Measurements from ENCODE around the gene USP24. TPM values are rescaled to one million over a fixed set of nuclear protein-coding genes. Genes with fewer than 3 reads are reported as not detected.

The USP24 gene
- total RNA-seq, 1 experiment from 2014 or later, result 38.5 TPM

DNA sequence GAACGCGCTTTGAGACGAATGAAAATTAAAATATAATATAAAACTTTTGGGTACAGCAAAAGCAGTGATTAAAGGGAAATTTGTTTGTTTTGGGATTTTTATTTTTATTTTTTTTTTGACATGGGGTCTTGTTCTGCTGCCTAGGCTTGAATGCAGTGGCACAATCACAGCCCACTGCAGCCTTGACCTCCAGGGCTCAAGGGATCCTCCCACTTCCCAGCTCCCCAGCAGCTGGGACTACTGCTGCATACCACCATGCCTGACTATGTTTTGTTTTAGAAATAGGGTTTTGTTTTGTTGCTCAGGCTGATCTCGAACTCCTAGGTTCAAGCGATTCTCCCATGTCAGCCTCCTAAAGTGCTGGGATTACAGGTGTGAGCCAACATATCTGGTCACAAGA lies 30.3 kb downstream of the USP24 start:
- no peak for DNase-seq
- TF ChIP-seq EZH2phosphoT487 (IDR thresholded peaks at IDR 0.05; ENCODE audit: borderline replicate concordance, low read length) (no peak), EZH2 (IDR thresholded peaks at IDR 0.05; ENCODE audit: low read length, unreplicated experiment) (no peak)
- TF ChIP-seq, protein P1, sequence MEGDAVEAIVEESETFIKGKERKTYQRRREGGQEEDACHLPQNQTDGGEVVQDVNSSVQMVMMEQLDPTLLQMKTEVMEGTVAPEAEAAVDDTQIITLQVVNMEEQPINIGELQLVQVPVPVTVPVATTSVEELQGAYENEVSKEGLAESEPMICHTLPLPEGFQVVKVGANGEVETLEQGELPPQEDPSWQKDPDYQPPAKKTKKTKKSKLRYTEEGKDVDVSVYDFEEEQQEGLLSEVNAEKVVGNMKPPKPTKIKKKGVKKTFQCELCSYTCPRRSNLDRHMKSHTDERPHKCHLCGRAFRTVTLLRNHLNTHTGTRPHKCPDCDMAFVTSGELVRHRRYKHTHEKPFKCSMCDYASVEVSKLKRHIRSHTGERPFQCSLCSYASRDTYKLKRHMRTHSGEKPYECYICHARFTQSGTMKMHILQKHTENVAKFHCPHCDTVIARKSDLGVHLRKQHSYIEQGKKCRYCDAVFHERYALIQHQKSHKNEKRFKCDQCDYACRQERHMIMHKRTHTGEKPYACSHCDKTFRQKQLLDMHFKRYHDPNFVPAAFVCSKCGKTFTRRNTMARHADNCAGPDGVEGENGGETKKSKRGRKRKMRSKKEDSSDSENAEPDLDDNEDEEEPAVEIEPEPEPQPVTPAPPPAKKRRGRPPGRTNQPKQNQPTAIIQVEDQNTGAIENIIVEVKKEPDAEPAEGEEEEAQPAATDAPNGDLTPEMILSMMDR (conservative IDR thresholded peaks at IDR 0.05; ENCODE audit: low read depth, low read length), result no peak
- Histone ChIP-seq H3K4me3 (ENCODE audit: low read length) (no peak overlapping the region), H3F3A (ENCODE audit: low read length, unreplicated experiment) (no peaks in the 10 kb centered on the region), H3K27ac (ENCODE audit: low read length) (no peak overlapping the region), H3K79me2 (ENCODE audit: low read length) (peaks cover 98% of the 10 kb centered on the region), H3K9ac (ENCODE audit: low read length) (no peak overlapping the region), H2AFZ (ENCODE audit: low read length) (no peak overlapping the region), H3K4me1 (ENCODE audit: insufficient read depth, low read length) (no peaks in the 10 kb centered on the region), H3K9me2 (replicated peaks; ENCODE audit: low read length) (no peaks in the 10 kb centered on the region), H3K9me3 (ENCODE audit: low read length) (no peaks in the 10 kb centered on the region), H3K36me3 (ENCODE audit: low read depth, low read length) (0 out of 2 replicates have a peak, but pooled peaks cover 6% of the 10 kb centered on the region), H4K20me1 (ENCODE audit: low read length) (peaks cover 4% of the 10 kb centered on the region; the same call in 1 of the 2 replicates), H3K27me3 (ENCODE audit: low read length) (no peaks in the 10 kb centered on the region), H3K4me2 (ENCODE audit: low read length) (no peak overlapping the region)
- intact Hi-C loops (cut with micrococcal nuclease), result no loop called here
- ChIA-PET CTCF (no interaction called here), POLR2A (ENCODE audit: unreplicated experiment) (no interaction called here)
- BruUV-seq (replicated peaks), result no TSS peak
- no peak for ATAC-seq

GRCh38 chr1:55181666-55182065 lies 33.5 kb downstream of the USP24 start:
- no peak overlapping the region for H3K27ac ChIP-seq (ENCODE audit: low read length)
- H3K4me3 ChIP-seq (ENCODE audit: low read length), result no peak overlapping the region
- no peak overlapping the region for H3K9ac ChIP-seq (ENCODE audit: low read length)
- ChIA-PET POLR2A (ENCODE audit: unreplicated experiment) (no interaction called here), CTCF (no interaction called here)
- H3K9me2 ChIP-seq (replicated peaks; ENCODE audit: low read length), result no peaks in the 10 kb centered on the region
- H3K27me3 ChIP-seq (ENCODE audit: low read length), result no peaks in the 10 kb centered on the region
- no peaks in the 10 kb centered on the region for H3K9me3 ChIP-seq (ENCODE audit: low read length)
- BruUV-seq (replicated peaks), result no TSS peak
- H4K20me1 ChIP-seq (ENCODE audit: low read length), result peaks cover 10% of the 10 kb centered on the region; the same call in 1 of the 2 replicates
- no peak for DNase-seq
- intact Hi-C loops (cut with micrococcal nuclease), result no loop called here
- H2AFZ ChIP-seq (ENCODE audit: low read length), result no peak overlapping the region
- peaks cover 5% of the 10 kb centered on the region for H3K4me1 ChIP-seq (ENCODE audit: insufficient read depth, low read length)
- H3K4me2 ChIP-seq (ENCODE audit: low read length), result no peak overlapping the region
- no peak for ATAC-seq
- H3K79me2 ChIP-seq (ENCODE audit: low read length), result peaks cover 83% of the 10 kb centered on the region
- no peaks in the 10 kb centered on the region for H3F3A ChIP-seq (ENCODE audit: low read length, unreplicated experiment)
- H3K36me3 ChIP-seq (ENCODE audit: low read depth, low read length), result peaks cover 6% of the 10 kb centered on the region; the same call in 1 of the 2 replicates
- TF ChIP-seq, protein P1 (conservative IDR thresholded peaks at IDR 0.05; ENCODE audit: low read depth, low read length), result no peak
- TF ChIP-seq EZH2phosphoT487 (IDR thresholded peaks at IDR 0.05; ENCODE audit: borderline replicate concordance, low read length) (no peak), EZH2 (IDR thresholded peaks at IDR 0.05; ENCODE audit: low read length, unreplicated experiment) (no peak)

DNA sequence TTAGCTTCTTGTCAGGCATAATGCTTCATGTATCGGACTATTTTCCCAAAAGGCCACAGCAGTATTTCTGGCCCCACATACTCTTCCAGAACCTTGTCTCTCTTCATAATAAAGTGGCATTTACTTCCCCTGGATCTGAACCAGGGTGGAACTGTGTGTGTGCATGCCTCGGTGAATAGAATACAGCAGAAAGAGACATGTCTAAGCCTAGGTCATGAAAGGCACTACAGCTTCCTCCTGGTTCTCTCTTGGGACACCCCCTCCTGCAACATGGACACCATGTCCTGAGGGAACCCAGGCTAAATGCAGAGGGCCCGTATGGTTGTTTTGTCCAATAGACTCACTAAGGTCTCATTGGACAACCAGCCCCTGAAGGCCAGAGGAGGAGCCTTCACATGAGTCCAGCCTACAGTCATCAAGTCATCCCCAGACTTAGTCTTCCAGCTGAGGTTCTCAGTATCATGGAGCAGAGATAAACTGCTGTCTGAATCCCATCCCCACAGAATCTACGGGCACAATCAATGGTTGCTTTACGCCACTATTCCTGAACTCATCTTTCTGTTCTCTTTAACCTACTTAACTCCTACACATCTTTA lies 35.0 kb downstream of the USP24 start:
- DNase-seq (no peak), ATAC-seq (no peak)
- ChIA-PET POLR2A (ENCODE audit: unreplicated experiment) (interaction anchor here (0.6 kb wide), 1 partner anchor 64 kb away, joined by 6 read pairs; no protein-coding TSS in a partner anchor), CTCF (no interaction called here)
- Histone ChIP-seq H2AFZ (ENCODE audit: low read length) (no peak overlapping the region), H3K79me2 (ENCODE audit: low read length) (peaks cover 69% of the 10 kb centered on the region), H3K36me3 (ENCODE audit: low read depth, low read length) (peaks cover 6% of the 10 kb centered on the region; the same call in 1 of the 2 replicates), H3K4me2 (ENCODE audit: low read length) (no peak overlapping the region), H3K4me1 (ENCODE audit: insufficient read depth, low read length) (peaks cover 5% of the 10 kb centered on the region), H3F3A (ENCODE audit: low read length, unreplicated experiment) (no peaks in the 10 kb centered on the region), H3K27ac (ENCODE audit: low read length) (no peak overlapping the region), H4K20me1 (ENCODE audit: low read length) (peaks cover 10% of the 10 kb centered on the region; the same call in 1 of the 2 replicates), H3K9me2 (replicated peaks; ENCODE audit: low read length) (no peaks in the 10 kb centered on the region), H3K27me3 (ENCODE audit: low read length) (no peaks in the 10 kb centered on the region), H3K9me3 (ENCODE audit: low read length) (no peaks in the 10 kb centered on the region), H3K9ac (ENCODE audit: low read length) (no peak overlapping the region), H3K4me3 (ENCODE audit: low read length) (no peak overlapping the region)
- intact Hi-C loops (cut with micrococcal nuclease), result no loop called here
- BruUV-seq (replicated peaks), result no TSS peak
- TF ChIP-seq EZH2 (IDR thresholded peaks at IDR 0.05; ENCODE audit: low read length, unreplicated experiment) (no peak), EZH2phosphoT487 (IDR thresholded peaks at IDR 0.05; ENCODE audit: borderline replicate concordance, low read length) (no peak)
- TF ChIP-seq, protein P1 (conservative IDR thresholded peaks at IDR 0.05; ENCODE audit: low read depth, low read length), result no peak

Measured in PC-3 (cell line).